NCI-H187 treated with DMSO at 0.1 percent for 48 hours (cell line): ENCODE data around the gene CHRM5.

ENCODE experiments used
- DNase-seq: peaks from one replicate; lab custom pipeline; 2025; lab: John Stamatoyannopoulos, UW

Gene CHRM5, protein sequence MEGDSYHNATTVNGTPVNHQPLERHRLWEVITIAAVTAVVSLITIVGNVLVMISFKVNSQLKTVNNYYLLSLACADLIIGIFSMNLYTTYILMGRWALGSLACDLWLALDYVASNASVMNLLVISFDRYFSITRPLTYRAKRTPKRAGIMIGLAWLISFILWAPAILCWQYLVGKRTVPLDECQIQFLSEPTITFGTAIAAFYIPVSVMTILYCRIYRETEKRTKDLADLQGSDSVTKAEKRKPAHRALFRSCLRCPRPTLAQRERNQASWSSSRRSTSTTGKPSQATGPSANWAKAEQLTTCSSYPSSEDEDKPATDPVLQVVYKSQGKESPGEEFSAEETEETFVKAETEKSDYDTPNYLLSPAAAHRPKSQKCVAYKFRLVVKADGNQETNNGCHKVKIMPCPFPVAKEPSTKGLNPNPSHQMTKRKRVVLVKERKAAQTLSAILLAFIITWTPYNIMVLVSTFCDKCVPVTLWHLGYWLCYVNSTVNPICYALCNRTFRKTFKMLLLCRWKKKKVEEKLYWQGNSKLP

DNA sequence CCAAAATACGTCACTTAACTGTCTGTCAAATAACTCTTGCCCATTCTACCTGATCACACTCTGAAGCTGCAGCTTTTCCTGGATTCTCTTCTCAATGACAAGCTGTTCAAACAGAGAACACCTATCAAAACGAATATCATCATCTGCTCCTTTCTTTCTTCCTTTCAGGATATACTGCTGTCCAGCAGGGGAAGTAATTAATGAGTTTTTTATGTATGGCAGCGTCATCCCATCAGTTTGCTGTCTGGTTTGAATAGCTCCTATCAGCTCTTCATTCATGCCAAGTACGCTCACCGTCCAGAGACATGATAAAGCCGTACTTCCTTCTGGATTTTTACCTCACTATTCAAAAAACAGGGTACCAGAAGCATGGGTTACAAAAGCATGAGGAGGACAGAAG is at the start of gene CHRM5:
Gene CHRM5, plus strand, starts transcription at position 274 of the 400 bp plus-strand sequence. CDS start 94,221 bp downstream, outside the sequence.
- no peak for DNase-seq

DNA sequence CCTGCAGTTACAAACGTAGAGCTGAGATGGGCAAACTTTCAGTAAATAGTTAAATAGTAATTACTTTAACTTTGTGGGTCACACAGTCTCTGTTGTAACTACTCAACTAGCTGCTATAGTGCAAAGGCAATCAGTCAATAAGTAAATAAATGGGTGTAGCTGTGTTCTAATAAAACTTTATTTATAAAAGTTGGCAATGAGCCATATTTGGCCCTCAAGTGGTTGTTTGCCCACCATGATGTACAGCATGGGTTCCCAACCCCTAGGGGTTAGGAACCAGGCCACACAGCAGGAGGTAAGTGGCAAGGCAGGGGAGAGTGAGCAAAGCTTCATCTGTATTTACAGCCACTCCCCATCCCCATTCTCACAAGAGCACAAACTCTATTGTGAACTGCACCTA is 44.9 kb upstream of the CHRM5 start:
- no peak for DNase-seq

DNA sequence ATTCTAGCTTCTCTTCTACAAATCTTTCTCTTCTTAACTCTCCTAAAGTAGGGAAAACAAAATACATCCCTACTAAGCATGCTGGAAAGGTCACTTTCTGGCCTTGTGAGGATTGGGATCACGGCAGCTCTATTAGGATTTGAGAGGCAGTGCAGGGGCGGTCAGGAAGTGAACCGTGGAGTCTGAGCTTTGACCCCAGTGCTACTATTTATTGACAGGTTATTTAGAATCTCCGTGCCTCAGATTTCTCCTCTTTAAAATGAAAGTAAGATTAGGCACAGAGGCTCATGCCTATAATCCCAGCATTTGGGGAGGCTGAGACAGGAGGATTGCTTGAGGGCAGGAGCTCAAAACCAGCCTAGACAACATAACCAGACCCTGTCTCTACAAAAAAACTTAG is 42.0 kb upstream of the CHRM5 start:
- no peak for DNase-seq

DNA sequence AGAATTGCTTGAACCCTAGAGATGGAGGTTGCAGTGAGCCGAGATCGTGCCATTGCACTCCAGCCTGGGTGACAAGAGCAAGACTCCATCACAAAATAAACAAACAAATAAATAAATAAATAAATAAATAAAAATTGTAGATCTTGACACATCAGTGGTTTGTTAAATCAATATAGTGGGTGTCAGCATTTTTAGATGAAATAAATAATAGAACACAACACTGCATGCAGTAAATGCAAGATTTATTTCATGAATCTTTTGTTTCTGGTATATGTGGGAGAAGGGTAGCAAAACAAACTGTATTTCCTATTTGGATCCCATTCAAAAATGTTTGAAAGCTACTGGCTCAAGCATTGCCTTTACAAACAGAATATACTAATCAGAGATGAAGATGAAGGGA is 35.6 kb upstream of the CHRM5 start:
- DNase-seq, result no peak

DNA sequence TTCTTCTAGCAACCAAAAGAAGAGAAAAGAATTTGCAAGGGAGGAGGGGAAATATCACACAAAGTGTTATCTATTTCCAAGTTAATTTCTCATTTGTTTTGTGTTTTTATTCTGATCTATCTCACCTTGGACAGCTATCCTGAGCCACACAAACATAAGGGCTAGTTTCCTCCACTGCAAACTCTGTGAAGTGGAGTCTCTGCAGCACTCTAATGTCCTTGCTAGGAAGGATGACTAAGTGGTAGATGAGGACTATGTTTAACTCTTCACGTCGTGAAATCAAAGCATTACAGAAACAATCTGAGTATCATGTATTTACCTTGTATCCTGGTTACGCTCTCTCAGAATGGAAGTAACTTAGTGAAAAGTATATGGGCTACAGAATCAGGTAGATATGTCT is 33.9 kb upstream of the CHRM5 start:
- no peak for DNase-seq

DNA sequence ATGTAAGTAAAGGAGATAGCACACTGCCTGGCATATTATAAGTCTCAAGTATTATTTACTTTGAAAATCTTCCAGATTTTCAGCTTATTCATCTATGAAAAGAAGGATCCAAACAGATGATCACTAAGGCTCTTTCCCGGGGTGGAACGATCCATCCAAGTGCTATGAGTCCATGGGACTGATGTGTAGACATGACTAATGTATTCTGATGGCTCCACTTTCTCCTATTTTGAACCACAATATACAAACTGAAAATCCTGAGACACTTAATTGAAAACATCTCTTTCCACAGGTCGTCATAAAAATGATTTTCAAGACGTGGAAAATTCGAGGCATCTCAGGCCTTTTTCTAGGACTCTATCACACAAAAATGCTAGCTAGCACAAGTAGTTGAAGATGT is 33.4 kb upstream of the CHRM5 start:
- DNase-seq, result no peak

DNA sequence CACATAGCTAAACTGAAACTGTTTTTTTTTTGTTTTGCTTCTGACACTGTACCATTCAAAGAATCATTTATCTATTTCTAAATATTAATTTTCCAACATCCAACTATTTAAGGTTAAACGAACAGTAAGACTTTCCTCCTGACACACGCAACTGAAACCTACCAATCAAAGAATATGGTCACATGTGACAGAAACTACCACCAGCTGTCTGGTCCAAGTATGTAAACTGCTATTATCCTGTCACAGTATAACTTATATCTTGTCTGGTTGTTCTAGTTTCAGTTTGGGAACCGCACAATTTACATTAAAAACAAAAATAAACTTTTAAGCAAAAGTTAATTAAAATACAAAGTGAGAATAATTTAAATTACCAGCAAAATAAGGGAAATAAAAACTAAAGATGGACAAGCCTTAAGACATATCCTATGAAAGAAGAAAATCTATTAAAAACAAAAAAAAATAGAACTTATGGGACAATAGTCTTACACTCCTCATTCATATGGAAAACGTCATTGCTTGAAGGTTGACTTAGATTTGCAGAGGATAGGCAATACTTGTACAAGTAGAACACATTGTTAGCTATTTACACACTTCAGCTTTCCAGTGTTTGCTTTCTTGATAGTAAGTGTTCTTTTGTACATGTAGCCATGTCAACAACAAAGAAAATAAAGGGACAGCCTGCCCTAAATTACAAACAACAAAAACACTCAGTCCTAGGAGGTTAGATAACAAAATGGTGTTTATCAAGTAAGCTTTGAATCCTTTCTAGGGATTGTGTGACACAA is 26.8 kb upstream of the CHRM5 start:
- DNase-seq, result no peak

DNA sequence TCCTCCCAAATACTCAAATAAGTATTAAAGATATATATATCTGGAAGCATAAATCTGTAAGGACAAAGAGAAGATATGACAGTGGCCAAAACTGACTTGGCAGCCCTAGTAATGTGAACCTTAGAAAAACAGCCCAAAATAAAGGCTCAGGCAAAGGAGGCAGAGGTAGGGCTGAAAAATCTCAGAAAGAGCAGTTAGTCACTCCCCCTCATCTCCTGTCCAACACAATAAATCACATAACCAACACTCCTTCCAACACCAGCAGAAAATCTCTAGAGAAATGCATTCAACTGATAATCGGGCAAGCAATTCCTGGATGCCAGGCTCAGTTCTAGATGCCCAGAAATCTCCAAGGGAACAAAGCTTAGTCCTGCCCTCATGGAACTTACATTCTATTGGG is 22.1 kb upstream of the CHRM5 start:
- no peak for DNase-seq

DNA sequence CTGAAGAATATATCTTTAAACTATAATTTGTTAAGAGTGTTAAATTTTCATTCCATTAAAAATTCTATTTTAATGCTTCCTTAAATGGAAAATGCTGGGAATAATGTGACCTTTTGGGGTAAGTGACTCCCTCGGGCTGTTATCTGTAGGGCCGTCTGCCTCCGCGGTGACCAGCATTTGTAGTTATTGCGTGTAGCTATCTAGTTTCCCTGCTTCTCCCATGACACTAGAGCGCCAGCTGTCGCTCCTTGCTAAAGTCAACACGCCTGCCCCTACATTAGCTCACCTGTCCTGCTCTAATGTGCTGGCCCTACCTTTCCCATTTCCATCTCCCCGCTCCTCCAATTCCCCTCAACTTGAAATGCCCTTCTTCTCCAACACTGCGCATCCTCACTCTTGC is 12.4 kb upstream of the CHRM5 start:
- DNase-seq, result no peak

DNA sequence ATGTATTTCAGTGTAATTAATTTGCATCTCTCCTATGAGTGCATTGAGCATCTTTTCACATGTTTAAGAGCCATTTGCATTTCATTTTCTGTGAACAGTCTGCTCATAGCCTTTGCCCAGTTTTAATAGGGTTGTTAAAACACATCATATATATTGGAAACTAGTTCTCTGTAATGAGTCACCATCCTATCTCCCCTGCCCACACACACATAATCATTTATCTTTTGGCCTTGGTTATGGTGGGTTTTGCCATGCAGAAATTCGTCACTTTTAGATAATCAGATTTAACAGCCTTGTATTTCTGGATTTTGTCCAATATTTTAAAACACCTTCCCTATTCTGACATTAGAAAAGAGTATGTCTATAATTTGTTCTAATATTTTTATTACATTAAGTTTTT is 11.9 kb upstream of the CHRM5 start:
- no peak for DNase-seq

DNA sequence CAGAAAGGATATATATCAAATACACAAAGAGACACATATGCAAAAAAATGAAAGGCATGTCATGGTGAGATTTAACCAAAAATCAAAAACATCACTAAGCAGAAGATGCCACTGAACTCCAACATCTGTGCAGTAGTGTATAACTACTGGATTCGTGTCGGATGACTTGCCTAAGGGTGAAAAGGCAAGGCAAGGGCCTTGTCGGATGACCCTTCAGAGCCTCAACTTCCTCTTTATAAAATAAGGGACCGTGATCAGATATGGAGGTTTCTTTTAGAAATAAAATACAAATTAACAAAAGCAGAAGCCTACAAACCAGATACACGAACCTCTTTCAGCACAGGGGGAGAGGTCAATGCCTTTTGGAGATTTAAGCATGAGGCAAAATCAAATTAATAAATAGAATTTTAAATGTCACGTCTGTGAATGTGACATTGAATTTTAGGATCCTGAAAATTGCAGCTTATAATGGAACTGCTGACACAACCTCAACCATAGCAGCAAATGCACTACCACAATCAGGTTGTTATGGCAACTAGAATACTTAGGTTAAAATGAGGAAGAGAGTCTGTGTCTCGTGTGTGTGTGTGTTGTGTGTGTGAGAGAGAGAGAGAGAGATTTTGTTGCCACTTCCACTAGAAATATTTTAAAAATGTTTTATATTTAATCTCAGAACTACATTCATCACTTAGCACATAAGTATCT is 8.3 kb upstream of the CHRM5 start:
- no peak for DNase-seq

DNA sequence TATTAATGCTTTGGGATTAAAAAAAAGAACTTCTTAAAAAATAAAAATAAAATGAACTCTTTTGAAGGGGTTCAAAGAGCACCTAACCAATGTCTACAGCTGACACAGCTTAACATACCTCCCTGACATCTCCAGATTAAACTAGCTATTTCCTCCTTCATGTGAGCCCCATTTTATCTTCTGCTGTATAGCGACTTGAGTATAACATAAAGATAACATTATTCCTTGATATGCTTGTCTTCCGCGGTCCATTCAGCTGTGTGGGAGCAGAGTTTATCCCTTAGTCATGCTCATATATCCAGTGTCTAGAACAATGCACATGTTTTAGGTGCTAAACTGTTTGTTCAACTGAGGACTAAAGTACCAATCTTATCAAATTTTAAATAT is 7.8 kb upstream of the CHRM5 start:
- no peak for DNase-seq

DNA sequence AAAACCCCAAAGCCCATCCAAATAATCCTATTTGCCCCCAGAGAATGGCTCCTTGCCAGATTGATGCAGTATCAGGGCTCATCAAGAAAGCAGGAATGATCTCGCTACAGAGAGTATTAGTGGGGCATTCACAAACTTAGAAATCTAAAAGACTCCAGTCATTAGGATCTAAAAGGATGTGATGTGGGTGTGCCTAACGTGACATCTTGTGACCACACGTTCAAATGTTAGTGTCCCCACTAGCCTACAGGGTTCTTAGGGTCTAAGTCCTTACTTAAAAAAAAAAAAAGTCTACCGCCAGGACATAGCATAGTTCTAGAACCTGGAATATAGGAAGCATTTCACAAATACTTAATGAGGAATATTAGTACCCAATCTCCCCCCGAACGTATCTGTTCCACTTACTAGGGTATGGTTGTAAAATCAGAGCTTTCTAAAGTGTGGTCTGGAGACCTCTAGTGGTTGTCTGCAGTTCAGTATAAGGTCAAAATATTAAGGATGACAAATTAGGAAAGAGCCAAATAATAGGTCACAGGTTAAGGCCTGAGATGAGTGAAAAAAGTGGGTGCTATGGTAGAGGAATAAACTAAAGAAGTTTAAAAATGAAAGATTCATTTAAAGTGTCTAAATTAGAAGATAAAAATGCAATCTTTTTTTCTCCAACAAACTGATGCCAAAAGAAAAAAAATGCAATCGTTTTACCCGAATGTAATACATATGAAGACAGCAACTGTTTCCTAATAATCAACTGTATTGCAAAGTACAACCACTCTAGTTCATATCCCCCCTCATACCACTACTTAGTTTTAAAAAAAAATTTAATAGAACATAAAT is 4.2 kb upstream of the CHRM5 start:
- no peak for DNase-seq

DNA sequence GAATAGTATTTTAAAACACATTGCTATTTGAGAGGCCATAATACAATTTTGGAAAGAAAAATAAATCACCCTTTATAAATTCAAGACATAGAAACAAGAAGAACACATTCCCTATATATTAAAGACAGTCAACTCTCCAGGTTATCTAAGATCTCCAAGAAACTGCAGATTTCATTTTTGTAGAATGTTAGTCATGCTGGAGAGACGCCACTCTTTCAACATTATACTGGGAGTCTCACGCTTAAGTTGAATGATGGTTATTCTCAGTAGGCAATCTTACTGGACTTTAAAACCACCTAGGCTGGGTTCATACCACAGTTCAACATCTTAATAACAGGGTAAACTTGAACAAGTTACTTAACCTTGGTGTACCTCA is 3.6 kb upstream of the CHRM5 start:
- no peak for DNase-seq

DNA sequence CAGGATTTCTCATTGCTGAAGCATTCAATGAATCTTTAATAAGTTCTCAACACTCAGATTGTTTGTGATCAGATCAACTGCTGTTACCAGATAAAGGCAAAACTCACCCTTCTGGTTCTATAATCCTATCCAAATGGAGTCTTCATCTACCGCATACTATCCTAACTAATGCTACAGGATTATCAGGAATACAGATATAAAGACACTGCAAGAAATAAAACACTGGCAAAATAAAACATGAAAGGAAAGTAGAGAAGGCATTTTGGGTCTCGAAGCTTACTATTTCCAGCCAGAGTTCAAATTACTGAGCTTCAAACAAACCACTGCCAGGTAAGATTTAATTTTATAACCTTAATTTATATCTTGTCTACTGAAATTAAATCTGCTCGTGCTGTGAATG is 524 bp downstream of the CHRM5 start:
- no peak for DNase-seq

DNA sequence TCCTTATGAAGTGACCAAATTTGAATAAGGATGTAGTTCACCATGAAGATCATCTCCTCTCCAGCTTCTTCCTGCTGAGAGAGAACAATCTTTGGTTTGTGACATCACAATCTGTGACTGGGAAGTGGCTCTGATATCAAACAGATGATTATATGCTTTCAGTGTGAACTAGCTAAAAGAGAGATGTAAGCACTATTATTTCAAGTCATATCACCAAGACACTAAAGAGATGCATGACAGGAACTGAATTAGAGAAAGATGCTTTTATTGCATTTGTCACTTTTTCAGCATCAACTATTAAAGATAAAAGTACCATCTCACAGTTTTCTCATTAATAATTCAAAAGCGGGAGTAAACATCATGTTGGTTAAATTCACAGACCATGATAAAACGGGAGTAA is 3.5 kb downstream of the CHRM5 start:
- no peak for DNase-seq

DNA sequence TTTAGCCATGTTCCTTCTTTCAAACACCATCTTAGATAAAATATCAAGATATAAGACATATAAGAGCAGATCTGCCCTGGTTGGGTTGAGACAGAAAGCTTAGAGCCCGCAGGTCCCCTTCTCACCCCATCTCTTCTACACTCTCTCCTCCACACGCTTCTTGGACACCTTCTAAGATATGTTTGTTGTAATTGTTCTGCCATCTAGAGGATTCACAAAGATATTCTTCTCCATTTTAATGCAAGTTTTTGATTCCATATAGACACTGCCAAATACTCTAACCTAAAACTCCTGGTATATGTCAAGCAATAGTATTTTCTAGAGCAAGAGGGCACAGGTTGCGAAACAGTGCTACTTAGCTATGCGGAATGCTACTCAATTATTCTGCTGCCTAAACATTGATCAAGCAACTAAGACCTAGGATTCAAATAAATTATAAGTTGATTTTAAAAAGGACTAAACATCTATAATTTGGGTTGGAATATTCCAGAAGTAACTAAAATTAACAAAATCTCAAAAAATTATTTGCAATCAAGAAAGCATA is 6.8 kb downstream of the CHRM5 start:
- no peak for DNase-seq

DNA sequence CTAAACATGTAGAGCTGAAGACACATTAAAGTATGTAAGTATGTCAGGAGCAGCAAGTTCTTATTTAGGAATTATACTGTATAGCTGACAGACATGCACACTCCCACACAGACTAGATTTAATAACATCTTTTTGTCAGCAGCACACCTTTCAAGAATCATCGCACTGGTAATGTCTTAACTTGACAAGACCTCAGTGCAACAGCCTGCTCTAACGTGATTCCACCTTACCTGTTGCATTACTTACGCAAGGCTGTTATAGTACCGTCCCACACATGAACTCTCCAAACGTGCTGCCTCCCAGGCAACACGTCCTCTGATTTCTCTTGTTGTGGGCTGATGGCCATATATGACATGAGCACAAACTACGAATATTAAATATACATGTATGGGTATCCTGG is 11.9 kb downstream of the CHRM5 start:
- no peak for DNase-seq

DNA sequence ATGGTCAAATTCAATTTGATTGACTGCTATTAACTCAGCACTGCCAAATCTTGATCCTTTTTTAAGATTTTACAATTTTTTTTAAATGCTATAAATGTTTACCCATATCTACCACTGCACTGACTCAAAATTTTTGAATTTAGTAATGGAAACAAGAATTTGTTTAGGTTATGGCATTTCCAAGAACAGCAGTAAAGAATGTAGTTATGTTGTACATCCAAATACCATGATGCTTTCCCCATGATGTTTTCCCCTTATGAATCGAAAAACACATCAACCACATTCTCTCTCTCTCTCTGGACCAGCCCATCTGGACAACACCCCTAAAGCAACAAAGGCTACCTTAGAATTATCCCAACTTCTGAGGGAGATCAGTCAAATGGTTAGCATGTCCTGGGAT is 14.2 kb downstream of the CHRM5 start:
- no peak for DNase-seq

DNA sequence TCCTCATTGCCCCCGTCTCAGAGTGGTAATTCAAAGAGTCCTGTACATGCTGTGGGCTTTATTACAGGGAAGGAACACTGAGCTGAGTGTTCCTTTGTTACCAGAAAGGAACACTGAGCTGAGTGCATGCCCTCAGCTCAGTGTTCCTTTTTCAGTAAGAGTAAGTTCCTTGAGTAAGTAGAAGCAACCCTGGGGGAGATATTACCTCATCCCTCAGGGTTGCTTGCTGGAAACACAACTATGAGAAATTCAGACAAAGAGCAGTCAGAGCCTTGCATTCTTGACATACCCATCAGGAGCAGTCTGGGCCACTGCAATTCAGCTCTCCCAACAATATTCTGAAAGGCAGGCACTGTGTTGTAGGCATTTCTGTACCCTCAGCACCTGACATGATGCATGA is 17.0 kb downstream of the CHRM5 start:
- DNase-seq, result no peak

DNA sequence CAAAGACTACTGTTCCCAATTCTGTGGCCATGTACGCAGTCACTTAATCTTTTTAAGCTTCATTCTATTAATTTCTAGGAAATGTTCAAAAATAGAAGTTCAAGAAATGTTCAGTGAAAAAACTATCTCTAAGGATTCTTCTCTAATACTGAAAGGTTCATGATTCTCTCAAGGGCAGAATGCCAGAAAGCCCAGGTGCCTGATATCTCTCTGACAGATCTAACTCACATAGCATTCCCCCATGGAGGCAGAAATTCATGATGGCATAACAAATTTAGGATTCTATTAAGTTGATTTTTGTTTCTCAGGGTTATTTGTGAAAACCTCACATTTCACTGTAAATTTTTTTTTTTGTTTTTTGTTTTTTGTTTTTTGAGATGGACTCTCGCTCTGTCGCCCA is 17.5 kb downstream of the CHRM5 start:
- no peak for DNase-seq

DNA sequence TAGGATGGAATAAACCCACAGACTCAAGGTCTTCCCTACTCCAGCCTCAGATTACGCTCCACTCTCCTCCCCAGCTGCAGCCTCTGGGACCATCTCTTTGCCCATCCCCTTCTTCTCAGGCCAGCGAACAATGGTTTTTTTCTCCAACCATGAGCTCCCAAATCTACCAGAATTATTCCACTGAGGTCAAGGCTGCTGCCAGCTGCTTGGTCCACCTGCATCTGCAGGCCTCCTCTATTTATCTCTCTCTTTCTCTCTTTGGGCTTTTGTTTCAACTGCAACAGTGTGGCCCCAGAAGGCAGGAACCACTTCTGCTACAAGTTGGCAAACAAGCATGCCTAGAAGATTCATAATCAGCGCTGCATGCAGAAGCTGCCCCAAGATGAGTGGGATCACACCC is 19.1 kb downstream of the CHRM5 start:
- no peak for DNase-seq
